Type B pancreatic cell (in vitro differentiated cells): Measurements from ENCODE around the gene MOB3C. TPM values are rescaled to one million over a fixed set of nuclear protein-coding genes. Genes with fewer than 3 reads are reported as not detected.
A peak's percentile ranks its signal among the peaks of the same experiment; 100 is the strongest.

ENCODE experiments used
- DNase-seq: peaks from one replicate; pipeline ENCODE4 v3.0.0; 2021; ENCODE audit warnings: mixed read lengths; ENCODE audit not compliant: unreplicated experiment; ENCODE audit errors: extremely low spot score
- H3K27ac Mint-ChIP-seq: 2 replicates; pipeline ENCODE4 v1.8.0; 2021; ENCODE audit warnings: mild to moderate bottlenecking, mixed read lengths
- H3K27me3 Mint-ChIP-seq: 2 replicates; pipeline ENCODE4 v1.8.0; 2021; ENCODE audit warnings: mixed read lengths
- H3K36me3 Mint-ChIP-seq: 2 replicates; pipeline ENCODE4 v1.8.0; 2021; ENCODE audit warnings: mixed read lengths
- H3K4me1 Mint-ChIP-seq: one replicate; pipeline ENCODE4 v1.8.0; 2021; ENCODE audit warnings: mixed read lengths; ENCODE audit not compliant: unreplicated experiment
- H3K4me3 Mint-ChIP-seq: 2 replicates; pipeline ENCODE4 v1.8.0; 2021; ENCODE audit warnings: mild to moderate bottlenecking, mixed read lengths
- H3K9me3 Mint-ChIP-seq: 2 replicates; pipeline ENCODE4 v1.8.0; 2021; ENCODE audit warnings: mixed read lengths
- CTCF ChIP-seq: fragments of 200-600 bp; sonication (generic); conservative IDR thresholded peaks from 2 replicates; pipeline ENCODE4 v1.5.0; 2021; ENCODE audit warnings: antibody characterized with exemption, mild to moderate bottlenecking
- total RNA-seq: library from RNA; stranded (reverse); gene quantifications from 2 replicates; pipeline ENCODE4 v1.2.1, GENCODE V29; 2021; ENCODE audit warnings: low replicate concordance

Gene MOB3C
- total RNA-seq, 1 donor from 2014 or later, result 6.8 TPM

GRCh38 chr1:46575778-46576177 lies 40.8 kb downstream of the MOB3C start:
- DNase-seq, result no peak
- no peak for TF ChIP-seq CTCF
- Mint-ChIP-seq H3K4me3 (no peak overlapping the region), H3K4me1 (peaks cover 18% of the 10 kb centered on the region), H3K27ac (no peak overlapping the region), H3K27me3 (no peaks in the 10 kb centered on the region), H3K9me3 (no peaks in the 10 kb centered on the region), H3K36me3 (peaks cover 8% of the 10 kb centered on the region)

GRCh38 chr1:46575300-46575699 lies 41.3 kb downstream of the MOB3C start:
- no peak for DNase-seq
- H3K9me3 Mint-ChIP-seq, result no peaks in the 10 kb centered on the region
- no peak for TF ChIP-seq CTCF
- peak overlapping the region; percentile 51 for H3K4me3 Mint-ChIP-seq
- no peaks in the 10 kb centered on the region for H3K27me3 Mint-ChIP-seq
- H3K36me3 Mint-ChIP-seq, result peaks cover 8% of the 10 kb centered on the region
- H3K27ac Mint-ChIP-seq, result no peak overlapping the region
- H3K4me1 Mint-ChIP-seq, result peaks cover 18% of the 10 kb centered on the region

GRCh38 chr1:46571691-46572225 lies 44.9 kb downstream of the MOB3C start:
- Mint-ChIP-seq H3K36me3 (peaks cover 7% of the 10 kb centered on the region), H3K4me3 (no peak overlapping the region), H3K27me3 (no peaks in the 10 kb centered on the region), H3K9me3 (no peaks in the 10 kb centered on the region), H3K27ac (no peak overlapping the region), H3K4me1 (peaks cover 37% of the 10 kb centered on the region)
- TF ChIP-seq CTCF, result no peak
- no peak for DNase-seq

GRCh38 chr1:46569884-46570725 lies 46.5 kb downstream of the MOB3C start:
- H3K27ac Mint-ChIP-seq, result no peak overlapping the region
- no peak for TF ChIP-seq CTCF
- peaks cover 21% of the 10 kb centered on the region for H3K4me1 Mint-ChIP-seq
- no peak for DNase-seq
- H3K27me3 Mint-ChIP-seq, result no peaks in the 10 kb centered on the region
- no peak overlapping the region for H3K4me3 Mint-ChIP-seq
- no peaks in the 10 kb centered on the region for H3K9me3 Mint-ChIP-seq
- peaks cover 11% of the 10 kb centered on the region for H3K36me3 Mint-ChIP-seq

GRCh38 chr1:46569116-46569515 lies 47.5 kb downstream of the MOB3C start:
- Mint-ChIP-seq H3K4me1 (peaks cover 19% of the 10 kb centered on the region), H3K27me3 (no peaks in the 10 kb centered on the region), H3K4me3 (no peak overlapping the region), H3K9me3 (no peaks in the 10 kb centered on the region), H3K27ac (no peak overlapping the region), H3K36me3 (peaks cover 11% of the 10 kb centered on the region)
- DNase-seq, result no peak
- TF ChIP-seq CTCF, result no peak
